ENCODE results near the gene PRMT7.

DNA sequence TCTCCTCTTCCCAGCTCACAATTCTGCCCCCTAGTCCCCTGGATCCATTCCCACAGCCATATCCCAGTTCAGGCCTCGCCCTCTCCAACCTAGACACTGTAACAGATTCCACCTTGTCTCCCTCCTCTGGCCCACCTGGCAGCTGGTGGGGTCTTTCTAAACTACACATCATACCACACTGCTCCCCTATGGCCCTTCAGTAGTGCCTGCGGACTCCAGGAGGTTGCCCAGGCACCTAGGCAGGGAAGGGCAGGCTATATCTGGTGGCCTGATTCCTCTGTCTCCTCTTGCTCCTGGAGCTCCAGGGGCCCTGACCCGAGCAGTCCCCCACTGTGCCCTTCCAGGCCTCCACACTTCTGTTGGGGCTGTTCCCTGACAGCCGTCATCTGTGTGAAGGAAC lies 73.0 kb downstream of the PRMT7 start:
- no peak for TF ChIP-seq CTCF (conservative IDR thresholded peaks at IDR 0.05)
- no peak for TF ChIP-seq EZH2 (IDR thresholded peaks at IDR 0.05; ENCODE audit: low read depth)
